Vagina (tissue), 2 donors: ENCODE results near the gene TRPV5.

Experiments used
- CTCF ChIP-seq, 3 experiments: fragments of 450-650 bp in 2 of 3; fragments of 200-600 bp in 1 of 3; sonication (generic) in 1 of 3; IDR thresholded peaks; one replicate each; pipeline ENCODE4 v1.5.1; 2017 to 2019; ENCODE audit warnings: antibody characterized with exemption in 3 of 3, mild to moderate bottlenecking in 2 of 3, moderate library complexity in 2 of 3
- POLR2A ChIP-seq, 2 donors: fragments of 450-650 bp; IDR thresholded peaks; one replicate each; pipeline ENCODE4 v1.6.1; 2017; ENCODE audit warnings: antibody characterized with exemption in 2 of 2, mild to moderate bottlenecking in 2 of 2, moderate library complexity in 2 of 2
- POLR2AphosphoS5 ChIP-seq, 2 donors: sonication (generic); formaldehyde crosslinking; IDR thresholded peaks; one replicate each; pipeline ENCODE4 v1.9.0; 2017; ENCODE audit warnings: antibody characterized with exemption in 2 of 2, mild to moderate bottlenecking in 2 of 2, low read depth in 1 of 2; ENCODE audit not compliant: insufficient read depth in 1 of 2

DNA sequence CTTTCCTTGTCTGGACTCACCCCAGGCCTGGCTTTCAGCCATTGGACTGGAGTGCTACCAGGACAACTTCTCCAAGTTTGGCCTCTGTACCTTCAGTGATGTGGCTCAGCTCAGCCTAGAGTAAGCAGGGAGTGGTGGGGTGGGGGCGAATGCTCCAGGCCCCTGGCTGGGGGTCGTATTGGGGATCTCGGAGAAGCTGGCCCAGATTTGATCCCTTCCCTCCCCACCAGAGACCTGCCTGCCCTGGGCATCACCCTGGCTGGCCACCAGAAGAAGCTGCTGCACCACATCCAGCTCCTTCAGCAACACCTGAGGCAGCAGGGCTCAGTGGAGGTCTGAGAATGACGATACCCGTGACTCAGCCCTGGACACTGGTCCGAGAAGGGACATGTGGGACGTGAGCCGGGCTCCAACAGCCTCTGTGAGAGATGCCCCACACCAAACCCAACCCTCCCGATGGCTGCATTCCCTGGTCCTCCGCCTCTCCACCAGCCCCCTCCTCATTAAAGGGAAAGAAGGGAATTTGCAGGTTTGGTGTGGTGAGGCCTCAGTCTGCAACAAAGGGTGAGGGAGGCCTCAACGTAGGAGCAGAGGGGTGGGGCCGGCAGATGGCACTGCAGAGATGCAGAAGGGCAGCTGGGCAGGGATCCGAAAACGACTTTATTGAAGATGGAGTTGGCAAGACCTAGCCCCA lies 62.8 kb downstream of the TRPV5 start:
- TF ChIP-seq CTCF (IDR thresholded peaks at IDR 0.05), result no peak
- TF ChIP-seq POLR2AphosphoS5 (IDR thresholded peaks at IDR 0.05; ENCODE audit: insufficient read depth in 1 of 2, low read depth in 1 of 2), result no peak
- TF ChIP-seq POLR2A (IDR thresholded peaks at IDR 0.05), result no peak
